OCI-LY3 (cell line): Measurements from ENCODE around the gene TMEM121B.
"Not testable (repeated sequence)": the region's sequence is repeated elsewhere in the genome, so short reads cannot be mapped to it uniquely, and the experiment has no call there.

Experiments
- H2AFZ ChIP-seq: fragments of 200-600, 300-600 bp; shearing (Covaris generic); 2 replicates; pipeline ENCODE4 v1.6.0; 2014; ENCODE audit warnings: antibody characterized with exemption, low read depth, low read length
- H3K27ac ChIP-seq: fragments of 200-600, 300-600 bp; sonication (generic); 2 replicates; pipeline ENCODE4 v1.5.1; 2014; ENCODE audit warnings: mild to moderate bottlenecking, low read length, moderate library complexity, mixed read lengths
- H3K27me3 ChIP-seq: fragments of 200-600, 300-600 bp; sonication (generic); 2 replicates; pipeline ENCODE4 v1.6.1; 2014; ENCODE audit warnings: low read depth, low read length, mixed read lengths
- H3K36me3 ChIP-seq: fragments of 200-600, 300-600 bp; sonication (generic); replicated peaks from 2 replicates; pipeline ENCODE3; 2014; ENCODE audit warnings: low read depth, low read length, mixed read lengths
- H3K4me1 ChIP-seq: fragments of 300-600, 200-600 bp; sonication (generic); 2 replicates; pipeline ENCODE4 v1.6.1; 2014; ENCODE audit warnings: low read length, mixed read lengths
- H3K4me2 ChIP-seq: fragments of 200-600, 300-600 bp; sonication (generic); 2 replicates; pipeline ENCODE4 v1.6.1; 2014; ENCODE audit warnings: low read length, mixed read lengths
- H3K4me3 ChIP-seq: fragments of 300-600, 200-600 bp; sonication (generic); 2 replicates; pipeline ENCODE4 v1.5.1; 2014; ENCODE audit warnings: antibody characterized with exemption, mild to moderate bottlenecking, low read length, moderate library complexity
- H3K79me2 ChIP-seq: fragments of 300-600, 200-600 bp; shearing (Covaris generic); 2 replicates; pipeline ENCODE4 v1.6.1; 2014; ENCODE audit warnings: mild to moderate bottlenecking, low read length, mixed read lengths
- H3K9ac ChIP-seq: fragments of 300-600, 200-600 bp; shearing (Covaris generic); 2 replicates; pipeline ENCODE4 v1.6.0; 2014; ENCODE audit warnings: mild to moderate bottlenecking, low read length, moderate library complexity
- H3K9me3 ChIP-seq: fragments of 200-600, 300-600 bp; shearing (Covaris generic); 2 replicates; pipeline ENCODE4 v1.6.1; 2014; ENCODE audit warnings: low read length, mixed read lengths; ENCODE audit not compliant: insufficient read depth
- H4K20me1 ChIP-seq: fragments of 200-600, 300-600 bp; sonication (generic); 2 replicates; pipeline ENCODE4 v1.6.1; 2016; ENCODE audit warnings: low read length, mixed read lengths; ENCODE audit not compliant: insufficient read depth
- CTCF ChIP-seq: fragments of 200-600, 300-600 bp; sonication (generic); IDR thresholded peaks from 2 replicates; pipeline ENCODE4 v1.5.1; 2014; ENCODE audit warnings: antibody characterized with exemption, low read length, low read depth
- EZH2phosphoT487 ChIP-seq: fragments of 200-600 bp; shearing (Covaris generic); IDR thresholded peaks from 2 replicates; pipeline ENCODE4 v1.6.1; 2018; ENCODE audit warnings: antibody characterized with exemption, mixed run types, low read depth

The TMEM121B gene

DNA sequence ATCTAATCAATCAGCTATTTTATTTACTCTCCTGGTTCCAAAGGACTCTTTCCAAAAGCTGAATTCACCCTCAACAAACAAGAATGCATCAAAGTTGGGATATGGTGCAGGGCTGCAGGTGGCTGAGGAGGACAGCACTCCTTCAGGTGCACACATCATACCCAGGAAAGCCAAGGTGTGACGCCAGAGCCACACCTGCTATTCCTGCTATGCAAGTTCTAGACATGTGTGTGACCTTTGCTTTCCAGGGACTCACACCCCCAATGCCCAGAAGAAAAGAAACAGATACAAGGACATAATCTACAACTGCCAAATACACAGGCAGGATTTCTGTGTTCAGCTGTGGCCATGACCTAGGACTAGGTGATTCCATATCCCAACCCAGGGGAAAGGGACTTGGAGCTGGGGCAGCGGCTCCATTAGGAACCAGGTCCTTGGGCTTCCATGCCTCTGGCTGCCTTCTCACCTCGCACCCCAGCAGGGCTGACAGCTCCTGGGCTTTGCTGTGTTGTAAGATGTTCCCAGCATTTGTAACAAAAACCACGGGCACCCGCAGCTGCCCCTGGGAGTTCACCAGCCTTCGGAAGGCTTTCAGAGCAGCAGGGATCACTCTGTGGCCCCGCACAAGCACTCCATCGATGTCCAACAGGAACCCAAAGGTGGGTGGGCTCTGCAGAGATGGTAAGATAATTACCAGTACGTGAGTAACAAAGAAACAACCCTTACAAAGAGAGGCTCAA is 28.1 kb upstream of the TMEM121B start:
- Histone ChIP-seq H3K4me3 (no peak overlapping the region), H3K4me1 (no peaks in the 10 kb centered on the region), H3K27me3 (no peaks in the 10 kb centered on the region), H3K9ac (no peak overlapping the region), H2AFZ (no peak overlapping the region), H3K27ac (no peak overlapping the region), H3K79me2 (peaks cover 86% of the 10 kb centered on the region), H3K4me2 (no peak overlapping the region), H3K9me3 (no peaks in the 10 kb centered on the region), H3K36me3 (peaks cover 30% of the 10 kb centered on the region), H4K20me1 (peaks cover 64% of the 10 kb centered on the region)
- no peak for TF ChIP-seq CTCF
- TF ChIP-seq EZH2phosphoT487 = no peak

DNA sequence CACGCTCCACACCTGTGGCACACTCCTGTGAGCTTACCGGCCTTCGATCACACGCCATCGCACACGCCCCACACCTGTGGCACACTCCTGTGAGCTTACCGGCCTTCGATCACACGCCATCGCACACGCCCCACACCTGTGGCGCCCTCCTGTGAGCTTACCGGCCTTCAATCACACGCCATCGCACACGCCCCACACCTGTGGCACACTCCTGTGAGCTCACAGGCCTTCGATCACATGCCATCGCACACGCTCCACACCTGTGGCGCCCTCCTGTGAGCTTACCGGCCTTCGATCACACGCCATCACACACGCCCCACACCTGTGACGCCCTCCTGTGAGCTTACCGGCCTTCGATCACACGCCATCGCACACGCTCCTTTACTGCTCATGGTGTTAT is 26.3 kb upstream of the TMEM121B start:
- not testable (repeated sequence) for H3K4me1 ChIP-seq, H3K27ac ChIP-seq, H3K9me3 ChIP-seq, H3K4me2 ChIP-seq, H3K27me3 ChIP-seq, H3K4me3 ChIP-seq, H3K9ac ChIP-seq, H2AFZ ChIP-seq
- H3K36me3 ChIP-seq = peaks cover 45% of the 10 kb centered on the region
- peaks cover 48% of the 10 kb centered on the region for H4K20me1 ChIP-seq
- H3K79me2 ChIP-seq = peaks cover 68% of the 10 kb centered on the region

DNA sequence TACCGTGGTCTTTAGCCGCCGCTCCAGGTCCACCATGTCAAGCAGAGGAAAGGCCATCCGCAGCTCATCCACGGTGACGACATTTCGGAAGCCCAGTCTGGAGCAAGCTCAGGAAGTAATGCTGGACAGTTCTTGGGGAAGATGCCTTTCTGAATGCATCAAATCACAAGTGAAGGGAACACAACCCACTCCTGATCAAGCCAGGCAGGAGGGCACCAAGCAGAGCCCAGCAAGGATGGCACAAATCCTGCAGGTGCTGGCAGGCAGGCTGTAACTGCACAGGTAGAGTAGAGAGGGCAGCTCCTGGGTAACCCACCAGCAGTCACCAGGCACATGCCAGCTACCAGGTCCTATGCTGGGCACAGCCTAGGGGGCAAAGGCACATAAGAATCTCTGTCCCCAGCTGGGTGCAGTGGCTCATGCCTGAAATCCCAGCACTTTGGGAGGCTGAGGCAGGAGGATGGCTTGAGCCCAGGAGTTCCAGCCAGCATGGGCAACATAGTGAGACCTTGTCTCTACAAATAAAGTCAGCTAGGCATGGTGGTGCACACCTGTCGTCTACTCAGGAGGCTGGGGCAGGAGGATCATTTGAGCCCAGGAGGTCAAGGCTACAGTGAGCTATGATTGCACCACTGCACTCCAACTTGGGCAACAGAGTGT is 24.0 kb upstream of the TMEM121B start:
- H3K4me3 ChIP-seq = no peak overlapping the region
- no peaks in the 10 kb centered on the region for H3K27me3 ChIP-seq
- H3K27ac ChIP-seq = no peak overlapping the region
- peaks cover 67% of the 10 kb centered on the region for H3K36me3 ChIP-seq
- H3K79me2 ChIP-seq = peaks cover 50% of the 10 kb centered on the region
- H3K4me2 ChIP-seq = no peak overlapping the region
- H3K9ac ChIP-seq = no peak overlapping the region
- H4K20me1 ChIP-seq = peaks cover 31% of the 10 kb centered on the region
- no peaks in the 10 kb centered on the region for H3K9me3 ChIP-seq
- no peak for TF ChIP-seq EZH2phosphoT487
- TF ChIP-seq CTCF = no peak
- H2AFZ ChIP-seq = no peak overlapping the region
- H3K4me1 ChIP-seq = no peaks in the 10 kb centered on the region

DNA sequence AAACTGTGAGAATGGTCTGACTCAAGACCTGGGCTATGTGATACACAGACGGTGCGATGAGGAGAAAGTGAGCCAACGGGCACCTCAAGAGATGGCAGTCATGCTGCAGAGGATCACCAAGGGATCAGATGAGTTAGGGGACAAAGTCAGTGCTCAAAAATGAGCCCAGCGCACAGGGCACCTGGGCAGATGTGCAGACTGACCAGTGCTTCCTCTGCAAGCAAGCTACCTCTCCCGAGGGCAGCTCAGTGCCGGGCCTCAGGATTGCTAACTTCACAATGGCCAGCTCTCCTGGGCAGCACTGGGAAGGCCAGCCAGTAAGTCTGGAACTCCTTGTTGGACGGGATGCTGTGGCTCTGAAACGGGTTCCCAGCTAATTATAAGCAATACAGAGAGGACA is 22.7 kb upstream of the TMEM121B start:
- no peak for TF ChIP-seq EZH2phosphoT487
- Histone ChIP-seq H4K20me1 (peaks cover 18% of the 10 kb centered on the region), H3K27me3 (no peaks in the 10 kb centered on the region), H3K4me3 (no peak overlapping the region), H3K79me2 (peaks cover 37% of the 10 kb centered on the region), H3K9me3 (no peaks in the 10 kb centered on the region), H3K4me2 (no peak overlapping the region), H3K36me3 (peaks cover 63% of the 10 kb centered on the region), H3K9ac (no peak overlapping the region), H2AFZ (no peak overlapping the region), H3K27ac (no peak overlapping the region), H3K4me1 (no peaks in the 10 kb centered on the region)

GRCh38 chr22:17143101-17143500 is 21.9 kb upstream of the TMEM121B start:
- no peaks in the 10 kb centered on the region for H3K4me1 ChIP-seq
- H3K36me3 ChIP-seq = peaks cover 62% of the 10 kb centered on the region
- no peaks in the 10 kb centered on the region for H3K9me3 ChIP-seq
- no peak overlapping the region for H3K4me2 ChIP-seq
- peaks cover 29% of the 10 kb centered on the region for H3K79me2 ChIP-seq
- H4K20me1 ChIP-seq = peaks cover 15% of the 10 kb centered on the region
- TF ChIP-seq EZH2phosphoT487 (no peak), CTCF (no peak)
- H3K27ac ChIP-seq = no peak overlapping the region
- H3K27me3 ChIP-seq = no peaks in the 10 kb centered on the region
- no peak overlapping the region for H2AFZ ChIP-seq
- no peak overlapping the region for H3K4me3 ChIP-seq
- no peak overlapping the region for H3K9ac ChIP-seq
